HEK293 (cell line): ENCODE data around the gene LCN1.

Source experiments
- CTCF ChIA-PET: fragments of 350-600 bp; formaldehyde crosslinking; extraction: SDS; loops from one replicate; lab custom pipeline; 2021; ENCODE audit warnings: antibody characterized with exemption; lab: Yijun Ruan, JAX
- POLR2A ChIA-PET: fragments of 300-600 bp; formaldehyde crosslinking; extraction: SDS; loops from one replicate; lab custom pipeline; 2020; ENCODE audit warnings: antibody characterized with exemption, inconsistent platforms; lab: Yijun Ruan, JAX
- H3K27ac ChIP-seq: fragments of 200-500 bp; sonication (Bioruptor generic); 2 replicates; pipeline ENCODE4 v1.5.1; 2014; ENCODE audit warnings: low read depth, low read length, control low read depth, inconsistent platforms; ENCODE audit errors: extremely low read depth
- H3K36me3 ChIP-seq, 2 experiments: fragments of 200-500 bp in 1 of 2; sonication (Bioruptor generic) in 1 of 2; 1 replicate in 1 of 2; 2 replicates in 1 of 2; pipeline ENCODE4 v1.5.1; 2014 to 2017; ENCODE audit warnings: inconsistent platforms in 2 of 2, low read length in 2 of 2; ENCODE audit not compliant: control insufficient read depth in 2 of 2, insufficient read depth in 1 of 2
- H3K4me1 ChIP-seq: fragments of 200-500 bp; sonication (Bioruptor generic); 2 replicates; pipeline ENCODE4 v1.5.1; 2014; ENCODE audit warnings: mild to moderate bottlenecking, low read length, inconsistent platforms; ENCODE audit not compliant: control insufficient read depth, insufficient read depth
- H3K4me3 ChIP-seq: 2 replicates; pipeline ENCODE4 v1.5.1; 2011; ENCODE audit warnings: low read depth, mild to moderate bottlenecking, control low read depth, low read length, moderate library complexity
- H3K9me3 ChIP-seq: fragments of 200-500 bp; sonication (Bioruptor generic); 2 replicates; pipeline ENCODE4 v1.5.1; 2014; ENCODE audit warnings: low read depth, low read length, inconsistent platforms; ENCODE audit not compliant: control insufficient read depth, insufficient read depth
- BCL11A ChIP-seq: fragments of 450-650 bp; formaldehyde crosslinking; IDR thresholded peaks from 2 replicates; pipeline ENCODE4 v1.5.1; 2016; ENCODE audit warnings: low read depth, missing biosample characterization, missing genetic modification characterization
- GFI1B ChIP-seq: fragments of 450-650 bp; formaldehyde crosslinking; IDR thresholded peaks from 2 replicates; pipeline ENCODE4 v1.5.1; 2016; ENCODE audit warnings: missing biosample characterization, missing genetic modification characterization
- GLIS2 ChIP-seq: fragments of 450-650 bp; formaldehyde crosslinking; IDR thresholded peaks from 2 replicates; pipeline ENCODE4 v1.5.1; 2016; ENCODE audit warnings: missing biosample characterization, missing genetic modification characterization
- HOXD13 ChIP-seq: sonication (generic); formaldehyde crosslinking; IDR thresholded peaks from 2 replicates; pipeline ENCODE4 v1.8.0; 2022; ENCODE audit warnings: missing genetic modification reagents, borderline replicate concordance
- MYNN ChIP-seq: fragments of 450-650 bp; formaldehyde crosslinking; IDR thresholded peaks from 2 replicates; pipeline ENCODE4 v1.5.1; 2016; ENCODE audit warnings: missing biosample characterization, missing genetic modification characterization, borderline replicate concordance
- OVOL3 ChIP-seq: fragments of 450-650 bp; formaldehyde crosslinking; IDR thresholded peaks from 2 replicates; pipeline ENCODE4 v1.5.1; 2016; ENCODE audit warnings: missing biosample characterization, missing genetic modification characterization
- SALL2 ChIP-seq: fragments of 450-650 bp; formaldehyde crosslinking; IDR thresholded peaks from 2 replicates; pipeline ENCODE4 v1.5.0; 2017; ENCODE audit warnings: missing biosample characterization, mild to moderate bottlenecking, missing genetic modification characterization, borderline replicate concordance
- SCRT1 ChIP-seq: fragments of 450-650 bp; formaldehyde crosslinking; IDR thresholded peaks from 2 replicates; pipeline ENCODE4 v1.5.1; 2016; ENCODE audit warnings: missing biosample characterization, missing genetic modification characterization, borderline replicate concordance
- YY1 ChIP-seq: fragments of 450-650 bp; formaldehyde crosslinking; IDR thresholded peaks from 2 replicates; pipeline ENCODE4 v1.5.1; 2018; ENCODE audit warnings: missing biosample characterization, missing genetic modification characterization
- ZBTB8A ChIP-seq: fragments of 450-650 bp; formaldehyde crosslinking; IDR thresholded peaks from 2 replicates; pipeline ENCODE4 v1.5.1; 2016; ENCODE audit warnings: missing biosample characterization, missing genetic modification characterization
- ZNF114 ChIP-seq: fragments of 450-650 bp; formaldehyde crosslinking; IDR thresholded peaks from 2 replicates; pipeline ENCODE4 v1.5.0; 2017; ENCODE audit warnings: missing biosample characterization, missing genetic modification characterization
- ZNF133 ChIP-seq: fragments of 450-650 bp; formaldehyde crosslinking; IDR thresholded peaks from 2 replicates; pipeline ENCODE4 v1.5.1; 2016; ENCODE audit warnings: missing biosample characterization, missing genetic modification characterization
- ZNF16 ChIP-seq: fragments of 450-650 bp; formaldehyde crosslinking; IDR thresholded peaks from 2 replicates; pipeline ENCODE4 v1.5.1; 2016; ENCODE audit warnings: low read depth, missing biosample characterization, missing genetic modification characterization
- ZNF169 ChIP-seq: fragments of 450-650 bp; formaldehyde crosslinking; IDR thresholded peaks from 2 replicates; pipeline ENCODE4 v1.5.1; 2016; ENCODE audit warnings: missing biosample characterization, missing genetic modification characterization
- ZNF302 ChIP-seq: fragments of 450-650 bp; formaldehyde crosslinking; IDR thresholded peaks from 2 replicates; pipeline ENCODE4 v1.5.1; 2016; ENCODE audit warnings: missing biosample characterization, missing genetic modification characterization, low read depth
- ZNF366 ChIP-seq: fragments of 450-650 bp; formaldehyde crosslinking; conservative IDR thresholded peaks from 2 replicates; pipeline ENCODE4 v1.5.1; 2016; ENCODE audit warnings: missing biosample characterization, missing genetic modification characterization
- ZNF404 ChIP-seq: fragments of 450-650 bp; formaldehyde crosslinking; IDR thresholded peaks from 2 replicates; pipeline ENCODE4 v1.5.1; 2017; ENCODE audit warnings: missing biosample characterization, missing genetic modification characterization
- ZNF585B ChIP-seq: fragments of 450-650 bp; formaldehyde crosslinking; IDR thresholded peaks from 2 replicates; pipeline ENCODE4 v1.5.1; 2016; ENCODE audit warnings: missing biosample characterization, missing genetic modification characterization
- ZNF610 ChIP-seq: fragments of 450-650 bp; formaldehyde crosslinking; IDR thresholded peaks from 2 replicates; pipeline ENCODE4 v1.5.1; 2016; ENCODE audit warnings: missing biosample characterization, missing genetic modification characterization, borderline replicate concordance
- ZNF660 ChIP-seq: fragments of 450-650 bp; IDR thresholded peaks from 2 replicates; pipeline ENCODE4 v1.5.1; 2018; ENCODE audit warnings: missing biosample characterization, mild to moderate bottlenecking, missing genetic modification characterization
- ZNF664 ChIP-seq: fragments of 450-650 bp; formaldehyde crosslinking; IDR thresholded peaks from 2 replicates; pipeline ENCODE4 v1.5.1; 2016; ENCODE audit warnings: missing biosample characterization, missing genetic modification characterization
- ZSCAN30 ChIP-seq: fragments of 450-650 bp; IDR thresholded peaks from 2 replicates; pipeline ENCODE4 v1.5.1; 2018; ENCODE audit warnings: missing biosample characterization, mild to moderate bottlenecking, missing genetic modification characterization, moderate library complexity
- TF ChIP-seq, protein P1 (sequence below): fragments of 450-650 bp; formaldehyde crosslinking; optimal IDR thresholded peaks from 2 replicates; pipeline ENCODE3; 2016; ENCODE audit warnings: missing biosample characterization, mild to moderate bottlenecking, missing genetic modification characterization
- TF ChIP-seq, protein P2 (sequence below): fragments of 450-650 bp; formaldehyde crosslinking; IDR thresholded peaks from 2 replicates; pipeline ENCODE4 v1.5.1; 2017; ENCODE audit warnings: missing biosample characterization, mild to moderate bottlenecking, missing genetic modification characterization, moderate library complexity
- TF ChIP-seq, protein P3 (sequence below): fragments of 450-650 bp; formaldehyde crosslinking; IDR thresholded peaks from 2 replicates; pipeline ENCODE4 v1.5.1; 2016; ENCODE audit warnings: missing biosample characterization, missing genetic modification characterization

LCN1 gene

DNA sequence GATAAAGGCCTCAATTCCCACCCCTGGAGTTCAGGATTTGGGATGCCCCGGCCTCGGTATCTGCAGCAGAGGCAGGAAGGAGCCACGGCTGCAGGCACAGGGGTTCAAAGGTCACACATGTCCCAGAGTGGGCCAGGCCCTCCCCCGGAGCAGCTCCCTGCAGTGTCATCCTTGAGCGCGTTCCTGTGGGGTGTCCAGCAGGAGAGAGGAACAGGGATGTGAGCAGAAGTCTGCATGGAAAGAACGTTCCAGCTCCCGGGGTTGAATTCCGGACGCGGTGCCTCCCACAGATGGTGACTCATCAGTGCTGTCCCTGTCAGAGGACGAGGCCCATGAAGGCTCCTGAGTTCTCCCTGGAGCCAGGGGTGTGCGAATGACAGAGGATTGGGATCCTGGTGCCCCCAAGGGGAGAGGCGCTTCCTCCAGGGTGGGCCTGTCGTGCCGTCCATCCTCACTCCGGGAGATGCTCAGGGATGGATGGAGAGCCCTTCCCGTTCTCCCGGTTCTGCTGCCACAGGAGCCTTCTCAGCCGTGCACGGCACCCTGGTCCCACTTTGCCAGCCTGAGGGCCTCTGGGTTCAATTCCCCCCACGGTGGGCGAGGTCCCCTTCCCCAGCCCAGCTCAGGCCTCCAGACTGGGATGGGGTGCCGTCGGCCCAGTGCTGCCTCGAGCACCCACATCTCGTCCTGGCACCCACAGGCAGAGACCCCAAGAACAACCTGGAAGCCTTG, 3.1 kb downstream of the LCN1 start:
- H3K36me3 ChIP-seq, result no peaks in the 10 kb centered on the region
- CTCF ChIA-PET, result no interaction called here
- TF ChIP-seq ZNF133 (tag by site-specific recombination) (no peak), YY1 (tag by site-specific recombination) (no peak), ZNF585B (tag by site-specific recombination) (no peak), ZNF302 (tag by site-specific recombination) (no peak), ZNF169 (tag by site-specific recombination) (no peak)
- no peaks in the 10 kb centered on the region for H3K9me3 ChIP-seq
- no peaks in the 10 kb centered on the region for H3K4me1 ChIP-seq
- no peak overlapping the region for H3K27ac ChIP-seq
- no peak overlapping the region for H3K4me3 ChIP-seq
- POLR2A ChIA-PET, result no interaction called here

DNA sequence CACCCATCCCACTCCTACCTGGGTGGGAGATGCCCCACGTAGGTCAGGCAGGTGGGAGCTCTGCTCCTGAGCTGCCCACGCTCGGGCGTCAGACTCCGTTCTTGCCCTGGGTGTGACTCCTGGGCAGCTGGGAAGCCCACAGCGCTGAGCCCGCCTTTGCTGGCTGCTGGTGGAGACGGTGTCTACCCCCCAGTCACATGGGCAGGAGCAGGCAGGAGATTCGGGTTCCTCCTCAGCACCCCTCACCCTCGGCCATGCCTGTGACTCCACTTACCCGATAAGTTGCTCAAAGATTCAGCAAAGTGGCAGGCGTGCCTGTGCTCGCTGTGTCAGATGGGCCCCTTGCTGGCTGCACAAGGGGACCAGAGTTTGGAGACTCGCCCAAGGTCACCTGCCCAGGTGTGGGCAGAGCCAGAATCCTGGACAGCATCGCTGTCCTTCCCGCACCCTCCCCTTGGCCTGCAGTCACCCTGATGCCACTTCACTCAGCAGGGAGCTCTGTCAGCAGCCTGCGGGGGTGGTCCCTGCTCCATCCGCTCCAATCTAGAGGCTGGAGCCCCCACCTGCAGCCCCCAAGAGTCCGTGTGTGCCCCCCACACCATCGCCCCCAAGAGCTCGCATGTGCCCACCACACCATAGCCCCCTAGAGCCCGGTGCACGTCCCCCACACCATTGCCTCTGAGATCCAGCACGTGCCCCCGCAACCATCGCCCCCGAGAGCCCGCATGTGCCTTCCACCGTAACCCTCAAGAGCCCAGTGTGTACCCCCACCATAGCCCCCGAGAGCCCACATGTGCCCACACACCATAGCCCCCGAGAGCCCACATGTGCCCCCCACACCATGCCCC, 4.2 kb downstream of the LCN1 start:
- H3K36me3 ChIP-seq, result no peaks in the 10 kb centered on the region
- CTCF ChIA-PET, result no interaction called here
- no peak overlapping the region for H3K4me3 ChIP-seq
- H3K9me3 ChIP-seq, result no peaks in the 10 kb centered on the region
- POLR2A ChIA-PET, result interaction anchor here (0.8 to 1.8 kb wide), 2 partner anchors 8 to 20 kb away, joined by 3 to 6 read pairs; no protein-coding TSS in a partner anchor
- H3K4me1 ChIP-seq, result no peaks in the 10 kb centered on the region
- H3K27ac ChIP-seq, result no peak overlapping the region
- TF ChIP-seq GLIS2 (tag by site-specific recombination) (peak; percentile 11; the same call in 1 of the 2 replicates), OVOL3 (no peak)

DNA sequence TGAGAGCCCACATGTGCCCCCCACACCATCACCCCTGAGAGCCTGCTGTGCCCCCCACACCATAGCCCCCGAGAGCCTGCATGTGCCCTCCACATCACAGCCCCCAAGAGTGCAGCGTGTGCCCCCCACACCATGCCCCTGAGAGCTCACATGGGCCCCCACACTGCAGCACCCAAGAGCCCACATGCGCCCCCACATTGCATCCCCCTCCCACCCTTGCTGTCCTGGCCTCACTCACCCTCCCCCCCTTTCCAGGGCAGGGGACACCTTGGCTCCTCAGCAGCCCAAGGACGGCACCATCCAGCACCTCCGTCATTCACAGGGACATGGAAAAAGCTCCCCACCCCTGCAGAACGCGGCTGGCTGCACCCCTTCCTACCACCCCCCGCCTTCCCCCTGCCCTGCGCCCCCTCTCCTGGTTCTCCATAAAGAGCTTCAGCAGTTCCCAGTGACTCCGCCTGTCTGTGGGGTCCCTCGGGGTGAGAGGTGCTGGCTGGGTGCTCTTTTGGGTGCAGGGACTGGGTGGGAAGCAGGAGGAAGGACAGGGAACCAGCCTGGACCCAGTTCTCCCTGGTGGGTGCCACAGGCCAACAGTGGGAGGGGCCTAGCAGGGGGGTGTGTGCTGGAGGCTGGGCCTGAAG, 5.0 kb downstream of the LCN1 start:
- Histone ChIP-seq H3K4me3 (no peak overlapping the region), H3K36me3 (no peaks in the 10 kb centered on the region), H3K27ac (no peak overlapping the region), H3K9me3 (no peaks in the 10 kb centered on the region), H3K4me1 (no peaks in the 10 kb centered on the region)
- POLR2A ChIA-PET, result interaction anchor here (1.8 kb wide), 1 partner anchor 21 kb away, joined by 6 read pairs; no protein-coding TSS in a partner anchor
- CTCF ChIA-PET, result no interaction called here
- TF ChIP-seq SCRT1 (tag by site-specific recombination), result no peak
- TF ChIP-seq ZNF660, result no peak
- TF ChIP-seq ZBTB8A, result no peak
- TF ChIP-seq, protein P1, sequence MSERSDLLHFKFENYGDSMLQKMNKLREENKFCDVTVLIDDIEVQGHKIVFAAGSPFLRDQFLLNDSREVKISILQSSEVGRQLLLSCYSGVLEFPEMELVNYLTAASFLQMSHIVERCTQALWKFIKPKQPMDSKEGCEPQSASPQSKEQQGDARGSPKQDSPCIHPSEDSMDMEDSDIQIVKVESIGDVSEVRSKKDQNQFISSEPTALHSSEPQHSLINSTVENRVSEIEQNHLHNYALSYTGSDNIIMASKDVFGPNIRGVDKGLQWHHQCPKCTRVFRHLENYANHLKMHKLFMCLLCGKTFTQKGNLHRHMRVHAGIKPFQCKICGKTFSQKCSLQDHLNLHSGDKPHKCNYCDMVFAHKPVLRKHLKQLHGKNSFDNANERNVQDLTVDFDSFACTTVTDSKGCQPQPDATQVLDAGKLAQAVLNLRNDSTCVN, result no peak
- TF ChIP-seq, protein P2, sequence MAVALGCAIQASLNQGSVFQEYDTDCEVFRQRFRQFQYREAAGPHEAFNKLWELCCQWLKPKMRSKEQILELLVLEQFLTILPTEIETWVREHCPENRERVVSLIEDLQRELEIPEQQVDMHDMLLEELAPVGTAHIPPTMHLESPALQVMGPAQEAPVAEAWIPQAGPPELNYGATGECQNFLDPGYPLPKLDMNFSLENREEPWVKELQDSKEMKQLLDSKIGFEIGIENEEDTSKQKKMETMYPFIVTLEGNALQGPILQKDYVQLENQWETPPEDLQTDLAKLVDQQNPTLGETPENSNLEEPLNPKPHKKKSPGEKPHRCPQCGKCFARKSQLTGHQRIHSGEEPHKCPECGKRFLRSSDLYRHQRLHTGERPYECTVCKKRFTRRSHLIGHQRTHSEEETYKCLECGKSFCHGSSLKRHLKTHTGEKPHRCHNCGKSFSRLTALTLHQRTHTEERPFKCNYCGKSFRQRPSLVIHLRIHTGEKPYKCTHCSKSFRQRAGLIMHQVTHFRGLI, result no peak
- no peak for TF ChIP-seq ZNF16 (tag by site-specific recombination)
- no peak for TF ChIP-seq ZNF114
- TF ChIP-seq ZSCAN30 (tag by site-specific recombination), result no peak
- TF ChIP-seq ZNF404, result no peak
- TF ChIP-seq BCL11A, result no peak
- no peak for TF ChIP-seq HOXD13 (CRISPR knock-in tag)
- TF ChIP-seq MYNN (tag by site-specific recombination), result no peak
- no peak for TF ChIP-seq ZNF664 (tag by site-specific recombination)
- no peak for TF ChIP-seq SALL2 (tag by site-specific recombination)
- TF ChIP-seq, protein P3, sequence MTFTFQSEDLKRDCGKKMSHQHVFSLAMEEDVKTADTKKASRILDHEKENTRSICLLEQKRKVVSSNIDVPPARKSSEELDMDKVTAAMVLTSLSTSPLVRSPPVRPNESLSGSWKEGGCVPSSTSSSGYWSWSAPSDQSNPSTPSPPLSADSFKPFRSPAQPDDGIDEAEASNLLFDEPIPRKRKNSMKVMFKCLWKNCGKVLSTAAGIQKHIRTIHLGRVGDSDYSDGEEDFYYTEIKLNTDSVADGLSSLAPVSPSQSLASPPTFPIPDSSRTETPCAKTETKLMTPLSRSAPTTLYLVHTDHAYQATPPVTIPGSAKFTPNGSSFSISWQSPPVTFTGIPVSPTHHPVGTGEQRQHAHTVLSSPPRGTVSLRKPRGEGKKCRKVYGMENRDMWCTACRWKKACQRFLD (tag by site-specific recombination), result no peak
- no peak for TF ChIP-seq GFI1B (tag by site-specific recombination)
- TF ChIP-seq ZNF366 (tag by site-specific recombination), result no peak
- TF ChIP-seq ZNF610 (tag by site-specific recombination), result no peak
